HK-2 (cell line): ENCODE results near the gene BST1.

Experiments
- DNase-seq: peaks from one replicate; pipeline ENCODE4 v3.0.0-alpha.2; 2018; ENCODE audit not compliant: unreplicated experiment

BST1 gene

GRCh38 chr4:15778289-15779241 is 75.7 kb downstream of the BST1 start, which contains the start of gene CD38:
TSS of gene CD38 (plus strand) at chr4:15778328. CDS start at chr4:15778415, 87 bp downstream.
- DNase-seq, result peak; percentile 17

GRCh38 chr4:15779306-15779705 is 76.4 kb downstream of the BST1 start:
- peak; percentile 33 for DNase-seq

- DNase-seq, result no peak
These were observed 76.9 kb downstream of the BST1 start for GRCh38 chr4:15779809-15780208.

- no peak for DNase-seq
These were observed 78.7 kb downstream of the BST1 start for GRCh38 chr4:15781427-15782095.
